DND-41 (cell line): ENCODE results near the gene MAP2.

ENCODE experiments used
- ATAC-seq: fragments of 200-7000 bp; cut with Tn5 transposase; 3 replicates; pipeline ENCODE4 v1.9.1; 2021; ENCODE audit warnings: low read depth; ENCODE audit not compliant: insufficient read depth
- DNase-seq: peaks from one replicate; pipeline ENCODE4 v3.0.0-alpha.2; 2020
- H2AFZ ChIP-seq: 2 replicates; pipeline ENCODE4 v1.6.0; 2012; ENCODE audit warnings: low read depth, low read length
- H3K27ac ChIP-seq: 2 replicates; pipeline ENCODE4 v1.5.1; 2012; ENCODE audit warnings: low read length, inconsistent platforms
- H3K27me3 ChIP-seq: fragments of 200-600 bp; sonication (generic); 2 replicates; pipeline ENCODE4 v1.6.0; 2012; ENCODE audit warnings: low read length, mild to moderate bottlenecking, inconsistent platforms; ENCODE audit not compliant: insufficient read depth, poor library complexity
- H3K36me3 ChIP-seq: 2 replicates; pipeline ENCODE4 v1.5.1; 2012; ENCODE audit warnings: low read length, inconsistent platforms; ENCODE audit not compliant: insufficient read depth
- H3K4me1 ChIP-seq: 2 replicates; pipeline ENCODE4 v1.5.1; 2012; ENCODE audit warnings: mild to moderate bottlenecking, low read length; ENCODE audit not compliant: insufficient read depth
- H3K4me2 ChIP-seq: 2 replicates; pipeline ENCODE4 v1.6.0; 2012; ENCODE audit warnings: mild to moderate bottlenecking, moderate library complexity, low read length, inconsistent platforms; ENCODE audit not compliant: insufficient read depth
- H3K4me3 ChIP-seq, 2 experiments: fragments of 200-600 bp in 1 of 2; shearing (Covaris generic) in 1 of 2; 2 replicates each; pipeline ENCODE4 v1.5.1; 2012 to 2016; ENCODE audit warnings: inconsistent platforms in 2 of 2, low read length in 2 of 2, mild to moderate bottlenecking in 2 of 2, low read depth in 1 of 2, moderate library complexity in 1 of 2
- H3K79me2 ChIP-seq: 2 replicates; pipeline ENCODE4 v1.6.0; 2012; ENCODE audit warnings: low read length, inconsistent platforms; ENCODE audit not compliant: insufficient read depth
- H3K9ac ChIP-seq: 2 replicates; pipeline ENCODE4 v1.6.0; 2012; ENCODE audit warnings: low read depth, mild to moderate bottlenecking, inconsistent platforms, low read length, moderate library complexity
- H3K9me3 ChIP-seq: 2 replicates; pipeline ENCODE4 v1.5.1; 2012; ENCODE audit warnings: low read length, moderate library complexity, mild to moderate bottlenecking, inconsistent platforms; ENCODE audit not compliant: insufficient read depth, severe bottlenecking
- H4K20me1 ChIP-seq: 2 replicates; pipeline ENCODE4 v1.6.0; 2012; ENCODE audit warnings: low read length; ENCODE audit not compliant: insufficient read depth
- EZH2 ChIP-seq: IDR thresholded peaks from 3 replicates; pipeline ENCODE4 v1.6.1; 2012; ENCODE audit warnings: borderline replicate concordance, low read depth, mild to moderate bottlenecking, moderate library complexity, low read length, inconsistent platforms; ENCODE audit not compliant: severe bottlenecking
- TF ChIP-seq, protein P1 (sequence below): IDR thresholded peaks from 2 replicates; pipeline ENCODE4 v1.5.1; 2012; ENCODE audit warnings: borderline replicate concordance, low read length, moderate library complexity, mild to moderate bottlenecking; ENCODE audit not compliant: poor library complexity, severe bottlenecking; ENCODE audit errors: extremely low read depth

The MAP2 gene

DNA sequence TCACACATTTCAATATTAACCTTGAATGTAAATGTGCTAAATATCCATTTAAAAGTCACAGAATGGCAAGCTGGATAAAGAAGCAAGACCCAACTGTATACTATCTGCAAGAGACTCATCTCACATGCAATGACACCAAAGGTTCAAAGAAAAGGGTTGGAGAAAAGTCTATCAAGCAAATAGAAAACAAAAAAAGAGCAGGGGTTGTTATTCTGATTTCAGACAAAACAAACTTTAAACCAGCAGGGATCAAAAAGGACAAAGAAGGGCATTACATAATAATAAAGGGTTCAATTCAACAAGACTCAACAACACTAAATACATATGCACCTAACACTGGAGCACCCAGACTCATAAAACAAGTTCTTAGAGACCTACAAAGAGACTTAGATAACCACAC lies 333.3 kb downstream of the MAP2 start:
- TF ChIP-seq EZH2, result no peak
- TF ChIP-seq, protein P1, sequence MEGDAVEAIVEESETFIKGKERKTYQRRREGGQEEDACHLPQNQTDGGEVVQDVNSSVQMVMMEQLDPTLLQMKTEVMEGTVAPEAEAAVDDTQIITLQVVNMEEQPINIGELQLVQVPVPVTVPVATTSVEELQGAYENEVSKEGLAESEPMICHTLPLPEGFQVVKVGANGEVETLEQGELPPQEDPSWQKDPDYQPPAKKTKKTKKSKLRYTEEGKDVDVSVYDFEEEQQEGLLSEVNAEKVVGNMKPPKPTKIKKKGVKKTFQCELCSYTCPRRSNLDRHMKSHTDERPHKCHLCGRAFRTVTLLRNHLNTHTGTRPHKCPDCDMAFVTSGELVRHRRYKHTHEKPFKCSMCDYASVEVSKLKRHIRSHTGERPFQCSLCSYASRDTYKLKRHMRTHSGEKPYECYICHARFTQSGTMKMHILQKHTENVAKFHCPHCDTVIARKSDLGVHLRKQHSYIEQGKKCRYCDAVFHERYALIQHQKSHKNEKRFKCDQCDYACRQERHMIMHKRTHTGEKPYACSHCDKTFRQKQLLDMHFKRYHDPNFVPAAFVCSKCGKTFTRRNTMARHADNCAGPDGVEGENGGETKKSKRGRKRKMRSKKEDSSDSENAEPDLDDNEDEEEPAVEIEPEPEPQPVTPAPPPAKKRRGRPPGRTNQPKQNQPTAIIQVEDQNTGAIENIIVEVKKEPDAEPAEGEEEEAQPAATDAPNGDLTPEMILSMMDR, result no peak
- H3K79me2 ChIP-seq, result no peaks in the 10 kb centered on the region

DNA sequence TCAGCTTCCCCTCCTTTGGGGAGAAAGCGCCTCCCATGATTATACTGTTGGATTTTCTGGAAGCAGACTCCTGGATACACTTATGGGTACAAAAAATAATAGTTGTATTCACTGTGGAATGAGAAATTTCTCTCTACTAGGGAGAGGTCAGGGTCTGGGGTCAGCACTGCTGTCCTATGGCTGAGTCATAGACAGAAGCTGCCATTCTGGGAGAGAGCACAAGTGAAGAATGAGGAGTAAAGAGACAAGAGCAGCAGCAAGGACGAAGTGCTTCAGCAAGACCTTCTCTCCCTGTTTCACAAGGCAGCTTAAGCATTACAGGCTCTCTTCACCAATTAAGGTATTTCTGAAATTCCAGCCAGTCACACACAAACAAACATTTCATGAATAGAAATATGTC lies 337.7 kb downstream of the MAP2 start:
- Histone ChIP-seq H3K27ac (no peak overlapping the region), H4K20me1 (no peaks in the 10 kb centered on the region), H2AFZ (no peak overlapping the region), H3K27me3 (no peaks in the 10 kb centered on the region), H3K79me2 (no peaks in the 10 kb centered on the region), H3K36me3 (no peaks in the 10 kb centered on the region), H3K9me3 (no peaks in the 10 kb centered on the region), H3K9ac (no peak overlapping the region), H3K4me2 (no peak overlapping the region), H3K4me3 (no peak overlapping the region), H3K4me1 (no peaks in the 10 kb centered on the region)
- ATAC-seq (no peak), DNase-seq (no peak)
- TF ChIP-seq, protein P1, result no peak
- TF ChIP-seq EZH2, result no peak

More for the DNA sequence above, 333.3 kb downstream of the MAP2 start:
- Histone ChIP-seq H4K20me1 (no peaks in the 10 kb centered on the region), H3K36me3 (no peaks in the 10 kb centered on the region), H3K4me1 (no peaks in the 10 kb centered on the region), H3K27ac (no peak overlapping the region), H3K27me3 (no peaks in the 10 kb centered on the region), H3K9ac (no peak overlapping the region), H3K4me3 (no peak overlapping the region), H2AFZ (no peak overlapping the region), H3K4me2 (no peak overlapping the region), H3K9me3 (no peaks in the 10 kb centered on the region)
- no peak for ATAC-seq
- no peak for DNase-seq

DNA sequence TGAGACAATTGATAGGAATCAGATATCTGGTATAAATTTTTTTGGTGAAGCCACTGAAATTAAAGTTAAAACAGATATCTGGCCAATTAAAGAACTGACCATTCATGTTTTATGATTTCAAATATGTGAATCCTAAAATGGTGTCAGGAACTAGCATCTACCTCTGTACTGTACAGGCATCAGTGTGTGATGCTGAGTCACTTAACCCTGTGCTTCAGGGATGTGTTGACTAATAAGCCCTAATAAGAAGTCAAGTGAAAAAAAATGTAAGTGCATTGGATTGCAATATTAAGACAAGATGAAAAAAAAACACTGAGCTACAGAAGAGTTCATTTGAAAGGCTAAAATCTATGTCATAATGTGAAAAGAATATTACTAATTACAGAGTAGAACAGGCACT lies 338.7 kb downstream of the MAP2 start:
- Histone ChIP-seq H3K27me3 (no peaks in the 10 kb centered on the region), H3K9ac (no peak overlapping the region), H3K36me3 (no peaks in the 10 kb centered on the region), H3K4me1 (no peaks in the 10 kb centered on the region), H2AFZ (no peak overlapping the region), H3K27ac (no peak overlapping the region), H3K9me3 (no peaks in the 10 kb centered on the region), H4K20me1 (no peaks in the 10 kb centered on the region), H3K4me3 (no peak overlapping the region), H3K79me2 (no peaks in the 10 kb centered on the region), H3K4me2 (no peak overlapping the region)
- DNase-seq (no peak), ATAC-seq (no peak)
- TF ChIP-seq EZH2, result no peak
- TF ChIP-seq, protein P1, result no peak

DNA sequence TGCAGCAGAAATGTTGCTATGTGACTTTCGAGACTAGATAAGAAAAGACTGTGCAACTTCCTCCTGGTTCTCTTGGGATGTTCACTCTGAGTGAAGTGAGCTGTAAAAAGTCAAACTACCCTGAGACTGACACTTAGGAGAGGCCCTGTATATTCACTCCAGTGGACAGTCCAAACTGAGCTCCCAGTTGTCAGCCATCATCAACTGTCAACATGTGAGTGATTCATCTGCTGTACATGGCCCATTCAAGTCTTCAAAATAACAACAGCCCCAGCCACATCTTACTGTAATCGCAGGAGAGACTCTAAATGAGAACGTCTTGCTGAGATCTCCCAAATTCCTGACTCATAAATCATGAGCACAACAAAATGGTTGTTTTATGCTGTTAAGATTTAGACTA lies 339.3 kb downstream of the MAP2 start:
- H3K27ac ChIP-seq, result no peak overlapping the region
- H3K4me1 ChIP-seq, result no peaks in the 10 kb centered on the region
- H3K79me2 ChIP-seq, result no peaks in the 10 kb centered on the region
- no peaks in the 10 kb centered on the region for H3K9me3 ChIP-seq
- no peaks in the 10 kb centered on the region for H4K20me1 ChIP-seq
- TF ChIP-seq, protein P1, result no peak
- TF ChIP-seq EZH2, result no peak
- H3K27me3 ChIP-seq, result no peaks in the 10 kb centered on the region
- H3K36me3 ChIP-seq, result no peaks in the 10 kb centered on the region
- DNase-seq (no peak), ATAC-seq (no peak)
- no peak overlapping the region for H3K9ac ChIP-seq
- H2AFZ ChIP-seq, result no peak overlapping the region
- H3K4me2 ChIP-seq, result no peak overlapping the region
- H3K4me3 ChIP-seq, result no peak overlapping the region
